ENCODE results near the gene PSMC4.
A peak's percentile ranks its signal among the peaks of the same experiment; 100 is the strongest.
"Not testable (repeated sequence)": the region's sequence is repeated elsewhere in the genome, so short reads cannot be mapped to it uniquely, and the experiment has no call there.

Gene PSMC4

GRCh38 chr19:39946532-39946931 is 24.4 kb upstream of the PSMC4 start:
- DNase-seq (ENCODE audit: low spot score) = no peak

- DNase-seq (ENCODE audit: low spot score) = no peak
Observed at GRCh38 chr19:39949026-39949747, 21.8 kb upstream of the PSMC4 start.

GRCh38 chr19:39951065-39951650 is 19.8 kb upstream of the PSMC4 start:
- DNase-seq (ENCODE audit: low spot score) = no peak

GRCh38 chr19:39951686-39952085 is 19.3 kb upstream of the PSMC4 start:
- no peak for DNase-seq (ENCODE audit: low spot score)

GRCh38 chr19:39953915-39954314 is 17.1 kb upstream of the PSMC4 start:
- DNase-seq (ENCODE audit: low spot score) = no peak

GRCh38 chr19:39957886-39958285 is 13.1 kb upstream of the PSMC4 start:
- DNase-seq (ENCODE audit: low spot score) = not testable (repeated sequence)

GRCh38 chr19:39958942-39959341 is 12.0 kb upstream of the PSMC4 start:
- not testable (repeated sequence) for DNase-seq (ENCODE audit: low spot score)

- DNase-seq (ENCODE audit: low spot score) = not testable (repeated sequence)
Observed at GRCh38 chr19:39959407-39959806, 11.6 kb upstream of the PSMC4 start.

- DNase-seq (ENCODE audit: low spot score) = no peak
Observed at GRCh38 chr19:39963898-39964297, 7.1 kb upstream of the PSMC4 start.

- DNase-seq (ENCODE audit: low spot score) = no peak
Observed at GRCh38 chr19:39966617-39967016, 4.3 kb upstream of the PSMC4 start.

GRCh38 chr19:39967561-39967960 is 3.4 kb upstream of the PSMC4 start:
- DNase-seq (ENCODE audit: low spot score) = no peak

GRCh38 chr19:39968789-39969188 is 2.2 kb upstream of the PSMC4 start:
- no peak for DNase-seq (ENCODE audit: low spot score)

- DNase-seq (ENCODE audit: low spot score) = no peak
Observed at GRCh38 chr19:39969266-39969665, 1.7 kb upstream of the PSMC4 start.

GRCh38 chr19:39969681-39970424 is 1.1 kb upstream of the PSMC4 start:
- DNase-seq (ENCODE audit: low spot score) = no peak

GRCh38 chr19:39970425-39970674 is 615 bp upstream of the PSMC4 start:
- peak; percentile 34 for DNase-seq (ENCODE audit: low spot score)

- DNase-seq (ENCODE audit: low spot score) = no peak
Observed at GRCh38 chr19:39971380-39972035, 543 bp downstream of the PSMC4 start.

- no peak for DNase-seq (ENCODE audit: low spot score)
Observed at GRCh38 chr19:39974377-39975155, 3.6 kb downstream of the PSMC4 start.

- no peak for DNase-seq (ENCODE audit: low spot score)
Observed at GRCh38 chr19:39982883-39983282, 11.9 kb downstream of the PSMC4 start.

GRCh38 chr19:39983695-39984300 is 12.8 kb downstream of the PSMC4 start:
- DNase-seq (ENCODE audit: low spot score) = no peak

- DNase-seq (ENCODE audit: low spot score) = no peak
Observed at GRCh38 chr19:39986643-39987042, 15.7 kb downstream of the PSMC4 start.

- no peak for DNase-seq (ENCODE audit: low spot score)
Observed at GRCh38 chr19:39987167-39987566, 16.2 kb downstream of the PSMC4 start.

- no peak for DNase-seq (ENCODE audit: low spot score)
Observed at GRCh38 chr19:39987596-39987995, 16.6 kb downstream of the PSMC4 start.

Data from germinal center (tissue), 1 donor.